CD4-positive, alpha-beta T cell treated with Interleukin-15 for 1 hour (primary cell): ENCODE measurements around the gene FLOT1.
A peak's percentile ranks its signal among the peaks of the same experiment; 100 is the strongest.

ENCODE experiments used
- DNase-seq: peaks from one replicate; pipeline ENCODE4 v3.0.0-alpha.2; 2020

Gene FLOT1, protein sequence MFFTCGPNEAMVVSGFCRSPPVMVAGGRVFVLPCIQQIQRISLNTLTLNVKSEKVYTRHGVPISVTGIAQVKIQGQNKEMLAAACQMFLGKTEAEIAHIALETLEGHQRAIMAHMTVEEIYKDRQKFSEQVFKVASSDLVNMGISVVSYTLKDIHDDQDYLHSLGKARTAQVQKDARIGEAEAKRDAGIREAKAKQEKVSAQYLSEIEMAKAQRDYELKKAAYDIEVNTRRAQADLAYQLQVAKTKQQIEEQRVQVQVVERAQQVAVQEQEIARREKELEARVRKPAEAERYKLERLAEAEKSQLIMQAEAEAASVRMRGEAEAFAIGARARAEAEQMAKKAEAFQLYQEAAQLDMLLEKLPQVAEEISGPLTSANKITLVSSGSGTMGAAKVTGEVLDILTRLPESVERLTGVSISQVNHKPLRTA

DNA sequence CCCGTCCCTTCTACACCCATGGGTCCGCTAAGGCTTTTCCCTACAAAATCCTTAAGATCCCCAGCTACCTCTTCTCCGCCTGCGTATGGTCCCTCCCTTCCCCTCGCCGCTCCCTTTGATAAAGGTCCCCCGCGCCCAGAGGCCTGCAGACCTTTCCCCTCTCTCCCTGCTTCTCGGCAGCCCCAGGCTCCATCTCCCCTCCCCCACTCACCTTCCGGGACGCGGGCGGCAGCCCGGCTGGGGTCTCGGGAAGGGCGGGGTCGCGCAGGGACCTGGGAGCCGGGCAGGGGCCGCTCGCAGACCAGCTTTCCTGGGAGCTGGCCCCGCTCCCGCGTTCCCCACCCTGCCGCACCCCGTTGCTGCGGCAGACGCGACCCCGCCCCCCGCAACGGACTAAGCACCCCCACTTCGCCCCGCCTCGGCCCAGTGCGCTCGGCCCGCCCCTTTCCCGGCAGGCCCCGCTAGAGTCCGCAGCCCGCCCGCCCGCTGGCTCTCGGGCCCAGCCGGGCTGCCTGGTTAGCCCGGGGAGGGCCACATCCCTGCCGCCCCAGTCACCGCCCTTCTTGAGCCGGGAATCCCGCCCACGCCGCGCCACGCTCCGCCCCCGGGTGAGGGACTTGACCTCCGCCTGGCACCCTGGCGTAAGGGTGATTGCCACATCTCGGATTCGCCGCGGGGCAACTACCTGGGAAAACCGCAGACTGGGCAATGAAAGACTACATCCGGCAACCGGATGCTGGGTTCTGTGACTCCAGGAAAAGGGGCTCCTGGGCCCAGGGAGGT lies at the start of gene FLOT1:
FLOT1 (minus strand) TSS at position 372 of the 783 bp plus-strand sequence. CDS start 498 bp downstream, outside the sequence.
- peak; percentile 96 for DNase-seq

GRCh38 chr6:30790724-30791383 lies 48.4 kb upstream of the FLOT1 start:
- DNase-seq: no peak

DNA sequence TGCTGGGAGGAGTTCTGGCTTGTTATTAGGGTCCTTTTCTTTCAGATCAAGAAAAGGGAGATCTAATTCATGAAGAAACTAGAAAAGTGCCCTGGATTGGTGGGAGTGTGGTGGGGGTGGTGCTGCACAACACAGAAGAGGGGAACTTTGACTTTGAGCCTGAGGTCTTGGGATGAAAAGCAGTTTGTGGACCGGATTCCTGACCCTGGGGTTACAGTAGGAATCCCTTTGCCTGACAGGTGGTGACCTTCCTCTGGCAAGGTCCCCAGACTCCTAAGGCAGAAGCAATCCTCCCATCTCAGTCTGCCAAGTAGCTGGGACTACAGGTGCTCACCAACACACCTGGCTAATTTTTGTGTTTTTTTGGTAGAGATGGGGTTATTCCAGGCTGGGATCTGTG lies 47.1 kb upstream of the FLOT1 start:
- DNase-seq: no peak

DNA sequence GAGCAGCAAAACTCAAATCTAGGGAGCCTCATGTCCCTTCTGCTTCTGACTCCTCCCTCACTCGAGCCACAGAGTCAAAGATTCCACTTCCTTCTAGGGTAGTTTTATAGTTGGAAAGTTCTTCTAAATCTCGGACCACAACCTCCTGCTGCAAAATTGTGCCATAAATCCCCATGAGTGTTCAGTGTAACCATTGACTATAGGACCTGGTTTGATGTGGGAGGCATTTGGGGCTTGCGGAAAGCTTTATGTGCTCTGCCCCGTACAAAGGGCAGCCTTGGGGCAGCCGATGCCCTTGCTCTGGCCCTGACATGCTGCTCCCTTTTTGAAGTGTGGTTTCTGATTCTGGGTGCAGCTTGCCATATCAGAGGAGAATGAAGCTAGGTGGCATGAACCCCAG lies 45.5 kb upstream of the FLOT1 start:
- DNase-seq: peak; percentile 28

- no peak for DNase-seq
Observed at GRCh38 chr6:30782425-30783014, 40.0 kb upstream of the FLOT1 start.

GRCh38 chr6:30781743-30782424 lies 39.4 kb upstream of the FLOT1 start:
- peak; percentile 85 for DNase-seq

DNA sequence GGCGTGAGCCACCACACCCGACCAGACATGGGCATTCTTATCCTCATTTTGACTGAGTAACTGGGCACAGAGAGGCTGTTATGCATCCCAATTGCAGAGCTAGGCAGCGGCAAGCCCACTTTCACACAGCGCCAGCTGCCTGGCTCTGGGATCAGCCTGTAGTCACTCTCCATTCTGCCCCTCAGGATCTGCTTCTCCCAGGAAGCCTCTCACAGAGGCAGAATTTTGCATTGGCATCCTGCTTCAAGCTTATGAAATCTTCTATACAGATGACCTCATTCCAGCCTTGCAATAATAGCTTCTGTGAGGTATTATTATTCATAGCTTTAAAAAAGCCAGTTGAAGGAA lies 38.9 kb upstream of the FLOT1 start:
- DNase-seq: peak; percentile 18

GRCh38 chr6:30780642-30780920 lies 38.1 kb upstream of the FLOT1 start:
- DNase-seq: no peak

GRCh38 chr6:30779850-30780641 lies 37.6 kb upstream of the FLOT1 start:
- no peak for DNase-seq

DNA sequence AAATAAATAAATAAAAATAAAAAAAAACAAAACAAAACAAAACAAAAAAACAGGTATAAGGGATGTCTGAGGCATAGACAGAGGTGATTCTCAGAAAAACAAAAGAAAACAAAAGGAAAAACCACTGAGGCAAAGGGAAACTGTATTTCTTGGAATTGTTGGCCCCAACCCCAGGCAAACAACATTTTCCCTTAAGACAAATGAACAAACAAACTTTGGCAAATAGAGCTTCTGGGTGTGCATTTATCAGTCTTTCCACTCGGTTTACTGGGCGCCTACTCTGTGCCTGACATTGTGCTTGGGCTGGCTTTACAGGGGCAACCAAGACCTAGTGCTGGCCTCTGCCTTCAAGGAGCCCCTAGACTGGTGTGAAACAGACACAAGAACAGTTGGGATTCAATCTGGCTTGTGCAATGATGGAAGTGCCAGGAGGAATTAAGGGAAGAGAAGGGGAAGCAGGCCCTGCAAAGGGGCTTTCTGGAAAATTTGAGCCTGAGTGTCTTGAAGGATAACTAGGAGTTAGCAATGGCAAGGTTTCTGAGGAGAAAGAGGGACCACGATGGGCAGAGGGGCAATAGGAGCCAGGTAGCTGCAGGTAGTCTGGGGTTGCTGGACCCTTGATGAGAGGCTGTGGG lies 35.6 kb upstream of the FLOT1 start:
- DNase-seq: no peak

DNA sequence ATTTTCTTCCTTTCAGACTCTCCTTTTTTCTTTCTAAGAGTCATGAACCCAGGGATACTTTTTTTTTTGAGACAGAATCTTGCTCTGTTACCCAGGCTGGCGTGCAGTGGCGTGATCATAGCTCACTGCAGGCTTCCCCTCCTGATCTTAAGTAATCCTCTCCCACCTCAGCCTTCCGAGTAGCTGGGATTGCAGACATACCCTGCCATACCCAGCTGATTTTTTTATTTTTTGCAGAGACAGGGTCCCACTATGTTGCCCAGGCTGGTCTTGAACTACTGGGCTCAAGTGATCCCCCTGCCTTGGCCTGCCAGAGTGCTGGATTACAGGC lies 34.6 kb upstream of the FLOT1 start:
- no peak for DNase-seq

DNA sequence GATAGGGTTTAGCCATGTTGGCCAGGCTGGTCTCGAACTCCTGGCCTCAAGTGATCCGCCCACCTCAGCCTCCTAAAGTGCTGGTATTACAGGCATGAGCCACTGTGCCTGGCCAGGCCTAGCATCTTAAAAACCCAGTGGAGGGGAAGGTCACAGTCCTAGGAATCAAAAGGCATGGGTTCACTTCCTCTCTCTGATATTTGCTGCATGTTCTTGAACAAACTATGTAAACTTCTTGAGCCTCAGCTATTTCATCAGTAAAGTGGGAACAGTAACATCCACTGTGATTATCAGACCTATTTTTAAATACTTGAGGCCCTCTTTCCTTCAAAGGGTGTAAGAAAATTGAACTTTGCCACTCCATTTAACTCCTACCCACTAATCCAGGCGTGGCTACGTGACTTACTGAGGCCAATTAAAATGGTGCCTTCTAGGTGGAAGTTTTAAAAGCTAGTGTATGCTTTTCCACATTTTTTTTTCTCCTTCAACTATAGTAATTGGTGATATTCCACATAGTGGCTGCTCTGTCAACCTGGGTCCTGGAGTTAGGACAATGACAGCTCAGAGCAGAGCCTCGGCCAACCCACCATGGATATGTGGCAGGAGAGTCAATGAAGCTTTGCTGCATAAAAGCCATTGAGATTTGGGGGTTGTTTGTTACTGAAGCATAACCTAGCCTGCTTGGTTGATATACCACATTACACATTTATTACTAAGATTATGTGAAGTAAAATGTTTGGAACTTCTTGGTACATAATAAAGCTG lies 34.1 kb upstream of the FLOT1 start:
- DNase-seq: no peak

- no peak for DNase-seq
Observed at GRCh38 chr6:30775104-30775503, 32.6 kb upstream of the FLOT1 start.

GRCh38 chr6:30774701-30775100 lies 32.2 kb upstream of the FLOT1 start:
- no peak for DNase-seq

GRCh38 chr6:30770592-30770991 lies 28.1 kb upstream of the FLOT1 start:
- DNase-seq: no peak

- DNase-seq: no peak
Observed at GRCh38 chr6:30769853-30770524, 27.5 kb upstream of the FLOT1 start.

GRCh38 chr6:30769088-30769852 lies 26.8 kb upstream of the FLOT1 start:
- DNase-seq: peak; percentile 63

- DNase-seq: no peak
Observed at GRCh38 chr6:30768634-30769087, 26.2 kb upstream of the FLOT1 start.

- no peak for DNase-seq
Observed at GRCh38 chr6:30767944-30768301, 25.4 kb upstream of the FLOT1 start.
